22Rv1 (cell line): ENCODE data around the gene RAB11FIP3.

Experiments
- CTCF ChIP-seq: fragments of 450-650 bp; IDR thresholded peaks from 2 replicates; pipeline ENCODE4 v1.5.1; 2017; ENCODE audit warnings: mild to moderate bottlenecking
- ZFX ChIP-seq: fragments of 450-650 bp; IDR thresholded peaks from 2 replicates; pipeline ENCODE4 v1.6.1; 2017; ENCODE audit warnings: antibody characterized with exemption, borderline replicate concordance

- TF ChIP-seq CTCF, result no peak
- no peak for TF ChIP-seq ZFX
Observed at GRCh38 chr16:414395-415169, 10.9 kb upstream of the RAB11FIP3 start.
